HL-60 (cell line): ENCODE measurements around the gene FANCI.

Experiments
- DNase-seq, 2 experiments: peaks; one replicate each; pipeline ENCODE4 v3.0.0-alpha.2; 2010 to 2020; ENCODE audit warnings: low read depth in 1 of 2, low spot score in 1 of 2
- H3K27ac ChIP-seq: fragments of 250-450 bp; sonication (Bioruptor Pico); replicated peaks from 2 replicates; pipeline ENCODE4 v1.5.1; 2020; ENCODE audit warnings: mild to moderate bottlenecking, moderate library complexity
- H3K27me3 ChIP-seq: fragments of 250-450 bp; sonication (Bioruptor Pico); 2 replicates; pipeline ENCODE4 v1.5.1; 2021; ENCODE audit warnings: mild to moderate bottlenecking, moderate library complexity; ENCODE audit not compliant: insufficient read depth, poor library complexity, severe bottlenecking
- H3K4me3 ChIP-seq: replicated peaks from 2 replicates; pipeline ENCODE4 v1.5.1; 2011; ENCODE audit warnings: mild to moderate bottlenecking, control low read depth, low read length; ENCODE audit not compliant: insufficient read depth
- GABPA ChIP-seq: IDR thresholded peaks from 2 replicates; pipeline ENCODE4 v1.6.1; 2012; ENCODE audit warnings: low read depth
- POLR2AphosphoS5 ChIP-seq: IDR thresholded peaks from 2 replicates; pipeline ENCODE4 v1.6.1; 2012; ENCODE audit warnings: low read depth
- SPI1 ChIP-seq: IDR thresholded peaks from 2 replicates; pipeline ENCODE4 v1.6.1; 2012; ENCODE audit warnings: low read depth, mild to moderate bottlenecking, borderline replicate concordance
- TF ChIP-seq, protein P1 (sequence below): IDR thresholded peaks from one replicate; pipeline ENCODE4 v1.5.1; 2011; ENCODE audit warnings: low read length, control low read depth, inconsistent platforms; ENCODE audit not compliant: insufficient read depth
- TF ChIP-seq, protein P2 (sequence below): IDR thresholded peaks from 2 replicates; pipeline ENCODE4 v1.6.1; 2012; ENCODE audit warnings: low read depth; ENCODE audit not compliant: insufficient replicate concordance

FANCI gene

DNA sequence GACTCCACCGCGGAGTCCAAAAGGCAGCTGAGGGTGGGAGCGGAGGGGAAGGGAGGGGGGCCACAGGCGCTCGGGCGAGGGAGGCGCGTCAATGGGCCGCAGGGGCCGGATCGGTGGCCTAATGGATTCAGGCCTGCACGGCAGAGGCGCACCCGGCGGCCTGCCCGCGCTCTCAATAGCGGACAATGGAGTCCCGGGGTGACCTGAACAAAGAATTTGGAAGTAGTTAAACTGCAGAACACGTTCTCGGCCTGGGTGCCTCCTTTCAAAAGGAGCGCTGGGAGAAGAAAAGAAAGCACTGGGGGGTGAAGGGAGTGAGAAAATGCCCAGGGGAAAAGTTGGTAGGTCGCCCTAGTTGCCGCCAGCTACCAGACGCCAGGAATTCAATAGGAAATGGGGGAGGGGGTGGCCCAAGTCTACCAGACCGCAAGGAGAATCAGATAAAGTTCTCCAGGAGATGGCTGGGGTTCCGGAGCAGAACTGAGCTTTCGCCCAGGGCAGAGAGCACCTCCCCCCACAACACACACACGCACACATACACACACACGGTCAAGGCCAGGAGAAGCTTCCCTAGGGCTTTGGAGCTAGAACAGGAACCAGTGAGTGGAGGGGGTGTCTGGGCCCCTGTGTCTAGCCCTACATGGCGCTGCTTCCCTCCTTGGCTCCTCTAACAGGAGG, 116.7 kb downstream of the FANCI start:
- no peak for DNase-seq
- Histone ChIP-seq H3K4me3 (no peak overlapping the region), H3K27ac (no peak overlapping the region), H3K27me3 (peaks cover 42% of the 10 kb centered on the region)
- TF ChIP-seq GABPA: no peak
- TF ChIP-seq, protein P1, sequence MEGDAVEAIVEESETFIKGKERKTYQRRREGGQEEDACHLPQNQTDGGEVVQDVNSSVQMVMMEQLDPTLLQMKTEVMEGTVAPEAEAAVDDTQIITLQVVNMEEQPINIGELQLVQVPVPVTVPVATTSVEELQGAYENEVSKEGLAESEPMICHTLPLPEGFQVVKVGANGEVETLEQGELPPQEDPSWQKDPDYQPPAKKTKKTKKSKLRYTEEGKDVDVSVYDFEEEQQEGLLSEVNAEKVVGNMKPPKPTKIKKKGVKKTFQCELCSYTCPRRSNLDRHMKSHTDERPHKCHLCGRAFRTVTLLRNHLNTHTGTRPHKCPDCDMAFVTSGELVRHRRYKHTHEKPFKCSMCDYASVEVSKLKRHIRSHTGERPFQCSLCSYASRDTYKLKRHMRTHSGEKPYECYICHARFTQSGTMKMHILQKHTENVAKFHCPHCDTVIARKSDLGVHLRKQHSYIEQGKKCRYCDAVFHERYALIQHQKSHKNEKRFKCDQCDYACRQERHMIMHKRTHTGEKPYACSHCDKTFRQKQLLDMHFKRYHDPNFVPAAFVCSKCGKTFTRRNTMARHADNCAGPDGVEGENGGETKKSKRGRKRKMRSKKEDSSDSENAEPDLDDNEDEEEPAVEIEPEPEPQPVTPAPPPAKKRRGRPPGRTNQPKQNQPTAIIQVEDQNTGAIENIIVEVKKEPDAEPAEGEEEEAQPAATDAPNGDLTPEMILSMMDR: no peak
- TF ChIP-seq POLR2AphosphoS5: no peak
- TF ChIP-seq SPI1: no peak
- TF ChIP-seq, protein P2, sequence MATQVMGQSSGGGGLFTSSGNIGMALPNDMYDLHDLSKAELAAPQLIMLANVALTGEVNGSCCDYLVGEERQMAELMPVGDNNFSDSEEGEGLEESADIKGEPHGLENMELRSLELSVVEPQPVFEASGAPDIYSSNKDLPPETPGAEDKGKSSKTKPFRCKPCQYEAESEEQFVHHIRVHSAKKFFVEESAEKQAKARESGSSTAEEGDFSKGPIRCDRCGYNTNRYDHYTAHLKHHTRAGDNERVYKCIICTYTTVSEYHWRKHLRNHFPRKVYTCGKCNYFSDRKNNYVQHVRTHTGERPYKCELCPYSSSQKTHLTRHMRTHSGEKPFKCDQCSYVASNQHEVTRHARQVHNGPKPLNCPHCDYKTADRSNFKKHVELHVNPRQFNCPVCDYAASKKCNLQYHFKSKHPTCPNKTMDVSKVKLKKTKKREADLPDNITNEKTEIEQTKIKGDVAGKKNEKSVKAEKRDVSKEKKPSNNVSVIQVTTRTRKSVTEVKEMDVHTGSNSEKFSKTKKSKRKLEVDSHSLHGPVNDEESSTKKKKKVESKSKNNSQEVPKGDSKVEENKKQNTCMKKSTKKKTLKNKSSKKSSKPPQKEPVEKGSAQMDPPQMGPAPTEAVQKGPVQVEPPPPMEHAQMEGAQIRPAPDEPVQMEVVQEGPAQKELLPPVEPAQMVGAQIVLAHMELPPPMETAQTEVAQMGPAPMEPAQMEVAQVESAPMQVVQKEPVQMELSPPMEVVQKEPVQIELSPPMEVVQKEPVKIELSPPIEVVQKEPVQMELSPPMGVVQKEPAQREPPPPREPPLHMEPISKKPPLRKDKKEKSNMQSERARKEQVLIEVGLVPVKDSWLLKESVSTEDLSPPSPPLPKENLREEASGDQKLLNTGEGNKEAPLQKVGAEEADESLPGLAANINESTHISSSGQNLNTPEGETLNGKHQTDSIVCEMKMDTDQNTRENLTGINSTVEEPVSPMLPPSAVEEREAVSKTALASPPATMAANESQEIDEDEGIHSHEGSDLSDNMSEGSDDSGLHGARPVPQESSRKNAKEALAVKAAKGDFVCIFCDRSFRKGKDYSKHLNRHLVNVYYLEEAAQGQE: no peak

DNA sequence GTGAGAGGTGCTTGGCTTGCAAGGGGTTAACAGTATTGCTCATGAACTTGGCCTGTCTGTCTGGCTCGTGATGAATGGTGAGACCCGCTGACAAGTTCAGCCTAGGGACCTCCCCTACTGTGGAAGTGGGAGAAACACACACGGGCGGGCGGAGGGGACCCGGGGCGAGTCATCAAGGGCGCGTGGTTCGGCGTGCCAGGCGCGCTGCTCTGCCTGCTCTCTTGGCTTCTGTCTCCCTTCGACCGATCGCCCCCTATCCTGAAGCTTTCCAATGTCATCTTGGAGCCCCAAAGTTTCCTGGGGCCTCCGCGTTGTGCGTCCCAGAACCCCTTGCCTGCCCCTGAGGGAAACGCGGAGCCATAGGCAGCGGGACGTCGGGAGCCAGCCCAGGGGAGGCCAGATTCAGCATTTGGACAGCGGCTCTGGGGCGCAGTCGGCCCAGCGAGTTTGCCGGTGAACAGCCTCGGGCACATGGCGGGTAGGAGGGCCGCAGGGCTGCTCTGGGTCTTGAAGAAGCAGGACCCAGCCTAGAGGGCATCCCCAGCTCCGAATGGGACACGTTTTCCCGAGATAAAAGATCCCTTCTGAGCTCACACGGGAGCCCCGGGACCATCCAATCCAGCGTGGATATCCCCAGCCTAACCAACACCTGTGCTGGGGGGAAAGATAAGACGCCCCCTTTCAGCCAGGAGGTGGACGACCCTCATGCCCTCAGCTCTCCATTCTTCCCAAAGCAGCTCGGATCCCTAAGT, 117.8 kb downstream of the FANCI start:
- H3K27ac ChIP-seq: no peak overlapping the region
- peak in 1 of 2 experiments; percentile 58 for DNase-seq
- H3K4me3 ChIP-seq: no peak overlapping the region
- peaks cover 51% of the 10 kb centered on the region for H3K27me3 ChIP-seq
- TF ChIP-seq GABPA (no peak), SPI1 (no peak)
- TF ChIP-seq, protein P2: peak; percentile 99
- TF ChIP-seq, protein P1: no peak

DNA sequence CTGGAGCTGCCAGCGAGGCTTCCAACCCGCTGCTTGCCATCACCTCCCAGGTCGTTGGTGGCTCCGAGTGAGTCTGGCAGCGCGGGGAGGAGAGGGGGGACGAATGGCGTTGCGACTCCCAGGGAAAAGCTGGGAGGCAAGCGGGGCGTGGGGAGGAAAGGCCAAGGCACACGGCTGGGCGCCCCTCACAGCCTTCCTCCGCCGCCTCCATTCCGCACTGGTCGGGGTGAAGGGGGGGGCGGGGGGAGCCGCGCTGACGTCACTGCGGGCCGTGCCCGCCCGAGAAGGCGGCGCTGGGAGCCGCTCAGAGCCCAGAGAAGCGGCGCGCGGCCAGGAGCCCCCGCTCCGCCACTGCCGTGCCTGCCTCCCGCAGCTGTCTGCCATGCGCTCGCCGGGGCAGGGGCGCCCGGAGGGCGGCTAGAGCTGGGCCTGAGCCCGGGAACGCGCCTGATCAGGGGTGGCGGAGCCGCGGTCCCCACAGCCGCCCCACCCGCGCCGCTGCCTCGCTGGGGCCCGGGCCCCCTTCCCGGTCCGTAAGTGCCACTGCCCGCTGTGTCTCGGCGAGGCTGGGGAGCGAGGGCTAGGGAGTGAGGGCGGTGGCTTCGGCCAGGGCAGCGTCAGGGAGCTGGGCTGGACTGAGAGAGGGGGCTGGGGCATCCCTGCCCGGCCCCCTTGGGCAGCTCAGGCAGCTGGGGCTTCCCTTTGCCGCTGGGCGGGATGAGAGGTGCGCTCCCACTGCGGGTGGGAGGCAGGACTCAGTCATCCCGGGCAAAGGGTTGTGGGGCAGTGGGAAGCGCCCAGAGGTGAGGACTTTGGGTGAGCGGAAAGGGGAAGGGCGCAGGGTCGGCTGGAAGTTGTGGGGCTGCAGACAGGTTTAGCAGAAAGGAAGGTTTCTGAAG, 118.7 kb downstream of the FANCI start:
- TF ChIP-seq POLR2AphosphoS5: no peak
- TF ChIP-seq, protein P2: peak; percentile 14
- Histone ChIP-seq H3K27ac (no peak overlapping the region), H3K4me3 (no peak overlapping the region), H3K27me3 (peaks cover 59% of the 10 kb centered on the region)
- no peak for DNase-seq
